ENCODE data around the gene OR2S2.

OR2S2 gene

DNA sequence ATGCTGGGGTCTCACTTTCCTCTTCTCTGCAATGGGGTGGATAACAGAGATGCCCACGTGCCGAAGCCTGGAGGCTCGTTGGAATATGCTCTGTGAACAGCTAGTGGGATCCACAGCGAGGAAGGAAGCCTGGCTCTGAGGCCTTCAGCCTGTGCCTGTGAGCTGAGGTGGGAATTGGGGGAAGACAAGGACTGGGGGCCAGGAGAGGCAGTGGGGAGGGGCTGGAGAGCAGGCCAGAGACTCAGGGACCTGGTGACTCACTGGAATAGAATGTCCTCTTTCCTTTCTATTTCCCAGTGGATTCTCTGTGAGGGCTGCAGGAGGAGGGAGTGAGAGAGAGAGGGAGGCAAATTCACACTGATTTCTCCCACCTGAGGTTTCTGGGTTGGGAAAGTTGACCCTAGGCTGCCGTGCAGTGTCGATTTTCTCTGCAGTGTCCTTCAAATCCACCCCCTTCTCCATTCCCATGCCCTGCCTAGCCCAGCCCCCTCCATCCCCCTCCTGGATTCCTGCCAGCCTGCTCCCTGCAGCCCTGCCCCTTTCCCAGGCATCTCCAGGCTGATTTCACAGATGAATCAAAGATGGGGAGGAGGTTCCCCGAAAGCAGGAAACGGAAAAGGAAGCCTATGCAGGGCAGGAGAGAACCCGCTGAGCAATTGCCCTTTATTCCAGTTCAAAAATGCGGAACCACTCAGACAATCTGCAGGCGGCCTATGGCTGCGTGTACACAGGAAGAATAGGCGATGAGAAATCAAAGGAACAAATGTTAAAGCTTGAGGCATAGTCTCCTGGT is 50.0 kb downstream of the OR2S2 start:
- DNase-seq: peak; percentile 86
